BLaER1 treated with 17β-estradiol and CSF1 and Interleukin-3, amounts not matched to agents 10 nM and 100 nM (cell line): ENCODE measurements around the gene ANK2.

Source experiments
- H3K27ac ChIP-seq, 11 experiments: shearing (Covaris generic); formaldehyde crosslinking; 2 replicates each; pipeline ENCODE4 v1.8.1; 2022
- H3K27me3 ChIP-seq, 11 experiments: shearing (Covaris generic); formaldehyde crosslinking; 2 replicates each; pipeline ENCODE4 v1.8.1; 2022
- H3K36me3 ChIP-seq, 11 experiments: shearing (Covaris generic); formaldehyde crosslinking; 2 replicates each; pipeline ENCODE4 v1.8.1; 2022
- H3K4me1 ChIP-seq, 10 experiments: shearing (Covaris generic); formaldehyde crosslinking; 2 replicates each; pipeline ENCODE4 v1.8.1; 2022
- H3K4me2 ChIP-seq, 11 experiments: shearing (Covaris generic); formaldehyde crosslinking; 2 replicates each; pipeline ENCODE4 v1.8.1; 2022
- H3K4me3 ChIP-seq, 10 experiments: shearing (Covaris generic); formaldehyde crosslinking; 2 replicates each; pipeline ENCODE4 v1.8.1; 2022
- H3K9ac ChIP-seq, 11 experiments: shearing (Covaris generic); formaldehyde crosslinking; 2 replicates each; pipeline ENCODE4 v1.8.1; 2022
- H3K9me3 ChIP-seq, 11 experiments: shearing (Covaris generic); formaldehyde crosslinking; replicated peaks in 1 of 11; 2 replicates each; pipeline ENCODE4 v1.8.1; 2022
- H4K20me1 ChIP-seq, 11 experiments: shearing (Covaris generic); formaldehyde crosslinking; 2 replicates each; pipeline ENCODE4 v1.8.1; 2022
- Cebpa-rat ChIP-seq, 11 experiments: shearing (Covaris generic); IDR thresholded peaks; 2 replicates each; pipeline ENCODE4 v1.8.1; 2022

ANK2 gene

GRCh38 chr4:113043591-113043990 is 5.9 kb upstream of the ANK2 start:
- no peak overlapping the region for H3K9ac ChIP-seq
- no peak overlapping the region for H3K4me2 ChIP-seq
- no peak overlapping the region for H3K4me3 ChIP-seq
- H3K4me1 ChIP-seq = peaks cover 0 to 5% (median 0%) of the 10 kb centered on the region in 10 experiments; a peak in 1 of 20 replicates
- no peaks in the 10 kb centered on the region for H3K36me3 ChIP-seq
- no peak overlapping the region for H3K27ac ChIP-seq
- no peak for TF ChIP-seq Cebpa-rat (IDR thresholded peaks at IDR 0.05)
- H3K27me3 ChIP-seq = no peaks in the 10 kb centered on the region
- peaks cover 0 to 12% (median 0%) of the 10 kb centered on the region in 11 experiments; a peak in 5 of 22 replicates for H3K9me3 ChIP-seq
- H4K20me1 ChIP-seq = no peaks in the 10 kb centered on the region

GRCh38 chr4:113050371-113050755 is 910 bp downstream of the ANK2 start:
- no peaks in the 10 kb centered on the region for H4K20me1 ChIP-seq
- H3K4me2 ChIP-seq = no peak overlapping the region
- H3K9me3 ChIP-seq = no peaks in the 10 kb centered on the region
- TF ChIP-seq Cebpa-rat (IDR thresholded peaks at IDR 0.05) = no peak
- H3K4me3 ChIP-seq = no peak overlapping the region
- H3K4me1 ChIP-seq = peaks cover 0 to 12% (median 10%) of the 10 kb centered on the region in 10 experiments; a peak in 17 of 20 replicates
- H3K27me3 ChIP-seq = no peaks in the 10 kb centered on the region
- H3K36me3 ChIP-seq = no peaks in the 10 kb centered on the region
- H3K27ac ChIP-seq = no peak overlapping the region
- H3K9ac ChIP-seq = no peak overlapping the region

- TF ChIP-seq Cebpa-rat (IDR thresholded peaks at IDR 0.05) = no peak
- H3K4me2 ChIP-seq = no peak overlapping the region
Measured at GRCh38 chr4:113050837-113051236, 1.4 kb downstream of the ANK2 start.

GRCh38 chr4:113051361-113051760 is 1.9 kb downstream of the ANK2 start:
- H3K4me2 ChIP-seq = no peak overlapping the region
- peaks cover 0 to 12% (median 10%) of the 10 kb centered on the region in 10 experiments; a peak in 17 of 20 replicates for H3K4me1 ChIP-seq
- TF ChIP-seq Cebpa-rat (IDR thresholded peaks at IDR 0.05) = no peak
- no peak overlapping the region for H3K4me3 ChIP-seq
- H3K9me3 ChIP-seq = no peaks in the 10 kb centered on the region
- no peak overlapping the region for H3K27ac ChIP-seq
- H4K20me1 ChIP-seq = no peaks in the 10 kb centered on the region
- H3K36me3 ChIP-seq = no peaks in the 10 kb centered on the region
- no peak overlapping the region for H3K9ac ChIP-seq
- H3K27me3 ChIP-seq = no peaks in the 10 kb centered on the region

More at GRCh38 chr4:113050837-113051236, 1.4 kb downstream of the ANK2 start:
- Histone ChIP-seq H3K9me3 (no peaks in the 10 kb centered on the region), H3K4me1 (peaks cover 0 to 12% (median 10%) of the 10 kb centered on the region in 10 experiments; a peak in 17 of 20 replicates), H3K27ac (no peak overlapping the region), H3K36me3 (no peaks in the 10 kb centered on the region), H3K27me3 (no peaks in the 10 kb centered on the region), H4K20me1 (no peaks in the 10 kb centered on the region), H3K9ac (no peak overlapping the region), H3K4me3 (no peak overlapping the region)

- Histone ChIP-seq H3K4me1 (peaks cover 0 to 12% (median 10%) of the 10 kb centered on the region in 10 experiments; a peak in 17 of 20 replicates), H4K20me1 (no peaks in the 10 kb centered on the region), H3K36me3 (no peaks in the 10 kb centered on the region), H3K9ac (no peak overlapping the region), H3K27ac (peak overlapping the region in 4 of 11 experiments; percentile 7 to 48 (median 30); a peak in 3 of 22 replicates), H3K9me3 (no peaks in the 10 kb centered on the region), H3K4me2 (peak overlapping the region in 10 of 11 experiments; percentile 6 to 53 (median 23); a peak in 15 of 22 replicates), H3K4me3 (no peak overlapping the region), H3K27me3 (no peaks in the 10 kb centered on the region)
- no peak for TF ChIP-seq Cebpa-rat (IDR thresholded peaks at IDR 0.05)
Measured at GRCh38 chr4:113052379-113052951, 3.0 kb downstream of the ANK2 start.

- Histone ChIP-seq H4K20me1 (no peaks in the 10 kb centered on the region), H3K9me3 (no peaks in the 10 kb centered on the region), H3K9ac (no peak overlapping the region), H3K4me1 (peaks cover 0 to 12% (median 10%) of the 10 kb centered on the region in 10 experiments; a peak in 17 of 20 replicates), H3K4me2 (no peak overlapping the region), H3K27me3 (no peaks in the 10 kb centered on the region), H3K27ac (no peak overlapping the region), H3K36me3 (no peaks in the 10 kb centered on the region), H3K4me3 (no peak overlapping the region)
- no peak for TF ChIP-seq Cebpa-rat (IDR thresholded peaks at IDR 0.05)
Measured at GRCh38 chr4:113053883-113054282, 4.4 kb downstream of the ANK2 start.

- Histone ChIP-seq H3K4me3 (no peak overlapping the region), H3K9me3 (no peaks in the 10 kb centered on the region), H4K20me1 (no peaks in the 10 kb centered on the region), H3K27ac (no peak overlapping the region), H3K4me2 (no peak overlapping the region), H3K27me3 (no peaks in the 10 kb centered on the region), H3K4me1 (peaks cover 0 to 12% (median 10%) of the 10 kb centered on the region in 10 experiments; a peak in 17 of 20 replicates), H3K36me3 (no peaks in the 10 kb centered on the region), H3K9ac (no peak overlapping the region)
- no peak for TF ChIP-seq Cebpa-rat (IDR thresholded peaks at IDR 0.05)
Measured at GRCh38 chr4:113056318-113056717, 6.9 kb downstream of the ANK2 start.

- H3K4me3 ChIP-seq = no peak overlapping the region
- no peaks in the 10 kb centered on the region for H3K36me3 ChIP-seq
- no peaks in the 10 kb centered on the region for H4K20me1 ChIP-seq
- H3K27me3 ChIP-seq = no peaks in the 10 kb centered on the region
- no peaks in the 10 kb centered on the region for H3K9me3 ChIP-seq
- no peak overlapping the region for H3K9ac ChIP-seq
- no peak overlapping the region for H3K27ac ChIP-seq
- no peak for TF ChIP-seq Cebpa-rat (IDR thresholded peaks at IDR 0.05)
- peaks cover 0 to 3% (median 2%) of the 10 kb centered on the region in 10 experiments; a peak in 7 of 20 replicates for H3K4me1 ChIP-seq
- no peak overlapping the region for H3K4me2 ChIP-seq
Measured at GRCh38 chr4:113057891-113058290, 8.4 kb downstream of the ANK2 start.

GRCh38 chr4:113059449-113060182 is 10.2 kb downstream of the ANK2 start:
- no peaks in the 10 kb centered on the region for H3K4me1 ChIP-seq
- no peaks in the 10 kb centered on the region for H3K36me3 ChIP-seq
- no peak overlapping the region for H3K4me2 ChIP-seq
- H3K4me3 ChIP-seq = no peak overlapping the region
- H3K9ac ChIP-seq = no peak overlapping the region
- no peak for TF ChIP-seq Cebpa-rat (IDR thresholded peaks at IDR 0.05)
- no peaks in the 10 kb centered on the region for H3K27me3 ChIP-seq
- no peaks in the 10 kb centered on the region for H3K9me3 ChIP-seq
- no peak overlapping the region for H3K27ac ChIP-seq
- H4K20me1 ChIP-seq = no peaks in the 10 kb centered on the region
